HG02943 (cell line): ENCODE data around the gene LRRC8C.
"Not testable (repeated sequence)": the region's sequence is repeated elsewhere in the genome, so short reads cannot be mapped to it uniquely, and the experiment has no call there.

Experiments
- ATAC-seq: cut with Tn5 transposase; IDR thresholded peaks from one replicate; pipeline ENCODE4 v1.9.1; 2021; ENCODE audit warnings: mild to moderate bottlenecking, low read depth, moderate library complexity; ENCODE audit not compliant: unreplicated experiment

The LRRC8C gene

GRCh38 chr1:89701746-89702241 lies 68.9 kb downstream of the LRRC8C start:
- no peak for ATAC-seq

GRCh38 chr1:89702520-89703045 lies 69.7 kb downstream of the LRRC8C start:
- no peak for ATAC-seq

- no peak for ATAC-seq
Measured at GRCh38 chr1:89703469-89703868, 70.5 kb downstream of the LRRC8C start.

GRCh38 chr1:89704014-89704413 lies 71.1 kb downstream of the LRRC8C start:
- ATAC-seq, result no peak

- ATAC-seq, result not testable (repeated sequence)
Measured at GRCh38 chr1:89704885-89705284, 72.0 kb downstream of the LRRC8C start.

- no peak for ATAC-seq
Measured at GRCh38 chr1:89705901-89706699, 73.2 kb downstream of the LRRC8C start.

- ATAC-seq, result no peak
Measured at GRCh38 chr1:89706700-89707012, 73.7 kb downstream of the LRRC8C start.

- ATAC-seq, result no peak
Measured at GRCh38 chr1:89708751-89709375, 75.9 kb downstream of the LRRC8C start.

GRCh38 chr1:89710498-89711139 lies 77.7 kb downstream of the LRRC8C start:
- ATAC-seq, result no peak

GRCh38 chr1:89711140-89711778 lies 78.3 kb downstream of the LRRC8C start:
- no peak for ATAC-seq

- no peak for ATAC-seq
Measured at GRCh38 chr1:89712420-89712819, 79.5 kb downstream of the LRRC8C start.

- no peak for ATAC-seq
Measured at GRCh38 chr1:89715677-89716076, 82.8 kb downstream of the LRRC8C start.

- ATAC-seq, result peak; percentile 97
Measured at GRCh38 chr1:89719502-89720306, 86.8 kb downstream of the LRRC8C start.

- ATAC-seq, result no peak
Measured at GRCh38 chr1:89720839-89721238, 87.9 kb downstream of the LRRC8C start.

GRCh38 chr1:89721351-89721750 lies 88.4 kb downstream of the LRRC8C start:
- no peak for ATAC-seq

- ATAC-seq, result no peak
Measured at GRCh38 chr1:89723144-89723543, 90.2 kb downstream of the LRRC8C start.

- ATAC-seq, result no peak
Measured at GRCh38 chr1:89723863-89724262, 90.9 kb downstream of the LRRC8C start.

- no peak for ATAC-seq
Measured at GRCh38 chr1:89724369-89725010, 91.6 kb downstream of the LRRC8C start.

GRCh38 chr1:89725011-89725370 lies 92.1 kb downstream of the LRRC8C start:
- no peak for ATAC-seq

GRCh38 chr1:89725631-89726030 lies 92.7 kb downstream of the LRRC8C start:
- no peak for ATAC-seq
